ENCODE data around the gene SPACA9.

SPACA9 gene

GRCh38 chr9:132888151-132888550 is 9.5 kb downstream of the SPACA9 start:
- in situ Hi-C loops (cut with MboI; ENCODE audit: low sequenced_read_pairs): no loop called here

GRCh38 chr9:132892400-132892799 is 13.7 kb downstream of the SPACA9 start:
- in situ Hi-C loops (cut with MboI; ENCODE audit: low sequenced_read_pairs): no loop called here

DNA sequence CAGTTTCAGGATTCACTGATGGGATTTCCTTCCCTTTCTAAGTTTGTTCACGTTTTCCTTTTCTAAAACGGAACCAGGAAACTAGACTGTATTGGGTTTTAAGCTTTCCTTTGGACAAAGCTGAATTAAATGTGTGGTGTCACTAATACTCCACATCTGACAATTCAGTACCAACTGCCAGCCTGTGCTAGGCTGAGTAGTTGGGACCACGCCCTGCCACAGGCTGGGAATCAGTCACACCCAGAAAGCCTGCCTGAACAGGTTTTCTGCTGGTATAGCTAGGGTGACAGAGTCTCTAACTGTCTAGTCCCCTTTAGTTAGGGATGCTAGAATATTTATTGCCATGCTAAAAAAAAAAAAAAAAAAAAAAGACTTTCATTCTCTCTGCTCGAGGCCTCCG is 15.6 kb downstream of the SPACA9 start:
- in situ Hi-C loops (cut with MboI; ENCODE audit: low sequenced_read_pairs): no loop called here

DNA sequence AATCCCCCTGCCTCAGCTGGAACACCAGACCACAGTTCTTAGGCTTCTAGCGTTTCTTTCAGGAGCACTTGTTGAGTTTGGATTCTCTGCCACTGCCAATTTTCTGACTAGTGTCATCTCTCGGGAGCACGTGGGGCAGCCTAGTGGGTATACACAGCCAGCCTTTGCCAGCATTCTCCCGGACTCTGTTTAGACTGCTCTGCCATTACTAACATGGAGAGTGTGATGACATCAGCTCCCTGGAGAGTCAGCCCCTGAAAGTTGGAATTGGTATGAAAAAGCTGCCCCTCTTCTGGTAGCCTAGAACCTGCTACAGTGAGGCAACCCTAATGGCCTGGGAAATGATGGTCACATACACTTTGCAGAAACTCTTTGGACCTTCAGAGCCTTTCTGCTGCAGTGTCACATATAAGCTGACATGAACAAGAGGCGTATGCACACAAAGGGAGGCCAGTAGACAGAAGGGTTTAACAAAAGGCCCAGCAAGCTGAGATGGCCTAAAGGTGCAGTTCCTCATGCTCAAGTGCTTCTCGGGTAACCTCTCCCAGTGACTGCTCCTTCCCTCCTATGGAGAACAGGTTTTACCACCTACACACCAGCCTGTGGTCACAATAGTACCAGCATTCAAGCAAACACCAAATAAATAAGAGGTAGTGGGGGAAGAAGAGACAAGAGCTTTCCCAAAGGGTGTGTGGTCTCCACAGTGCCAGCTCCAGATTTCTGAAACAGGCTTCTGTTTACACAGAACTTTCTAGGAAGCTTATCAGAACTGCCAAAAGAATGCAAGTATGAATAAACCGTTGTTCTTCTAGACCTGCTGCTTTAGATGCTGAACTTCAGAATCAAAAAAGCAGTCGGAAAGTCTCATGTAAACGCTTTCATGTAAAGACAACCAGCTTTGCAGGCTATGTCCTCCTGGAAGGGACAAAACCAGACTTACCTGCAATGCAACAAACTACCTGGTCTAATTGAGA is 16.5 kb downstream of the SPACA9 start:
- in situ Hi-C loops (cut with MboI; ENCODE audit: low sequenced_read_pairs): no loop called here

- in situ Hi-C loops (cut with MboI; ENCODE audit: low sequenced_read_pairs): no loop called here
Observed at GRCh38 chr9:132896264-132896663, 17.6 kb downstream of the SPACA9 start.

GRCh38 chr9:132896906-132897305 is 18.2 kb downstream of the SPACA9 start:
- in situ Hi-C loops (cut with MboI; ENCODE audit: low sequenced_read_pairs): no loop called here

DNA sequence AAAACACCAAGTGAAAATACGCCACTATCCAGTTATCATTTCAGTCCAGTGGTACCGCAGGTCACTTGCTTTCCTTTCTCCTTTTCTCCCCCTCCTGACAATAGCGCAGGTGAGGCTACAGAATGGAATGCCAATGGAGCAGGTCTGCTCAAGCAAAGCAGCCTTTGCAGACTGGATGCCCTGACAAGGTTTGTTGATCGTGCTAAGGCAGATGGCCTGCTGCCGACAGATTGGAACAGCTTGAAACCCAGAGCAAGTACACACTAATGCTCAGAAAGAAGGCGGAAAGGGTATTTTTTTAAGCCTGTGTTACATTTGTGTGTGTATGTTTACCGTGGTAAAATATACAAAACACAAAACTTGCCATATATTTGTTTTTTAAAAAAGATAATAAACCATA is 19.4 kb downstream of the SPACA9 start:
- in situ Hi-C loops (cut with MboI; ENCODE audit: low sequenced_read_pairs): no loop called here

- in situ Hi-C loops (cut with MboI; ENCODE audit: low sequenced_read_pairs): no loop called here
Observed at GRCh38 chr9:132901858-132902831, 23.4 kb downstream of the SPACA9 start.

DNA sequence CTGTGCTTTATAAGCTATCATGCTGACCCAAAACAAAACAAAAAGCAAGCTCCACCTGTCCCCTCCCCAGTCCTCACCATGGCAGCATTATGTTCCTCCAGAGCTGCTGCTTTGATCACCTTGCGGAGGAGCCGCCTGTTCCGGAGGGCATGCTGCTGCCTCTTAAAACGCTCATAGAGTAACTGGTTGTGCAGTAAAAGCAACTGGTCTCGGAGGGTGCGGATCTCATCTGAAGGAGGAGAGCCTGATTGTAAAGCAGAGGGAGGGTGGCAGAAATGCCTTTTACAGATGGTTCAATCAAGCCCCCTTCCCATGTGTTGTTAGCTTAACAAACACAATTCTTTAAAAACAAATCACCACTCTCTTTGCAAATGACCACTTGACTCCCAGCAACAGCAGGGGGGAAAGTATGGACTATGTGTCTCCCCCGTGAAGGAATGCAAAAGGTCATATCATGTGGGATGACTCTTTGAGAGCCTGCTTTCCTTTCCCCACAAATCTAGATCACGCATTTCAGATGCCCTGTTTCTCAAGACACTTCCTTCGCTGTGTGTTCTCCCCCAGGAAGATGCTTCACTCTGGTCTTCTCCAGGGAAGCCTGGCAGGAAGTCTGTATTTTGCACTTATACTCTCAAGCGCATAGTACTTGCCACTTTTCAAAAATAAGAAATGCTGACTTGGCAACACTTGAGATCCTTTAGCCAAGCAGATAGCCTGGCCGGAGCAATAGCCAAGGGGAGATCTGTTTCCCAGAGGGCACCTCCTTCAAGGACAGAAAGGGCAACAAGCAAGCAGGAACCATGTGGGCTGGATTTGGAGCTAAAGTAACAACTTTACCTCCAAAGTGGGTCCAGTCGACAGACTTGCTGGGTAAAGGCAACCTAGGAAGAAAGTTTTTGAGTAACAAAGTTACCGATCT is 25.1 kb downstream of the SPACA9 start:
- in situ Hi-C loops (cut with MboI; ENCODE audit: low sequenced_read_pairs): no loop called here

- in situ Hi-C loops (cut with MboI; ENCODE audit: low sequenced_read_pairs): no loop called here
Observed at GRCh38 chr9:132905726-132906125, 27.0 kb downstream of the SPACA9 start.

- in situ Hi-C loops (cut with MboI; ENCODE audit: low sequenced_read_pairs): no loop called here
Observed at GRCh38 chr9:132908635-132909034, 29.9 kb downstream of the SPACA9 start.

DNA sequence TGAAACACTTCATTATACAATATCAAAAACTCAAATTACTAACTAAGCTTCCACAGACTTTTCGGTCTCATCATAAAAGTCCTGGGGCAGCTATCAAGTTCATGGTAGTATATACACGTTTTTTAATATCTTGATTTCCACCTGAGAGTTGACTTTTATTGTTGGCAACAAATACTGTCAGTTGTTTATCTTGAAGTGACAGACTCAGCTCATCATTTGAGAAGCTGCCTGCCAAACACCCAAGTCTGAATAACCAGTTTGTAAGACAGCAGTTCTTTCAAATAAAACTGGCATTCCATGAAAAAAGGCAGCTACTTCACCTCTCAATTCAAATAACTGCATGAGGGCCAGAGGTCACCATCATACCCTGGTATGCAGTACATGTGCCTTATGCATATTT is 30.6 kb downstream of the SPACA9 start:
- in situ Hi-C loops (cut with MboI; ENCODE audit: low sequenced_read_pairs): no loop called here

DNA sequence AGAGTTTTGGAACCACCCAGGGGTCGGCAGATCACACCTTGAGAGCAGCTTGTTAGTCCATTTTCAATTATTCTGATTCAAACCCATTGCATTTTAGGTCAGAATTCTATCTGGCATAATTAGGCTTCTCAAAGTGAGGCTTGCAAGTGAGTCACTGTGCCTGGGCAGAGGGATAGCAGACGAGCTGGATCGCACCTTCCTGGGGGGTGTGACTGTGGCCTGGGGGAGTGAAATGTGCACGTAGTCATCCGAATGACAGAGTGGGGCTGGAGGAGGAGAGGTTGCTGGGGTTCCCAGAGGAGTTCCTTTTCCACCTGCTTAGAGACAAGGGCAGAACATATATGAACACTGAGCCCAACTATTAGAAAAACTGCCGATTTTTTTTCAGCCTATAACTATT is 31.7 kb downstream of the SPACA9 start:
- in situ Hi-C loops (cut with MboI; ENCODE audit: low sequenced_read_pairs): no loop called here

DNA sequence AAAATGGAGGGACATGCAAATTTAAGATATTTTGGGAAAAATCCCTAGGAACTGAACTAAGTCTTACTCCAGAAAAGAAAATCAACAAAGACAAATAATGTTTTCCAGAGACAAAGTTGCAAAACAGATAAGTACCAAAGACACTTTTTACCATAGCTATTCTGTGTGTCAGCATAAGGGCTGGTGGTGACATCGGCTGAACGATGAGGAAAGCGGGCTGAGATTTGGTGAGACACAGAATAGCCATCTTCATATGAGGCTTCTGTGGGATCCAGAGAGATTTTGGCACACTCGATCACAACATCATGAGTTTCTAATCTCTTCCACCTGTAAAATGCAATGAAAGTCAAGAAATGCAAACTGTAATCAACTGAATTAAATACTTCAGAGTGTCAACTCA is 33.4 kb downstream of the SPACA9 start:
- in situ Hi-C loops (cut with MboI; ENCODE audit: low sequenced_read_pairs): no loop called here

DNA sequence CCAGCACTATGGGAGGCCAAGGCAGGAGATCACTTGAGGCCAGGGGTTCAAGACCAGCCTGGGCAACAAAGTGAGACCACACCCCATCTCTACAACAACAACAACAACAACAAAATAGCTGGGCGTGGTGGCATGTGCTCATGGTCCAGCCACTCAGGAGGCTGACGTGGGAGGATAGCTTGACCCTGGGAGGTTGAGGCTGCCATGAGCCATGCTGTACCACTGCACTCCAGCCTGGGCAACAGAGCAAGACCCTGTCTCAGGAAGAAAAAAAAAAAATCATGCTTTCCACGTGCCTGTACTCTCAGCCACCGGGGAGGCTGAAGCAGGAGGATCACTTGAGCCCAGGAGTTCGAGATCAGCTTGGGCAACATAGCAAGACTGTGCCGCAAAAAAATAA is 36.2 kb downstream of the SPACA9 start:
- in situ Hi-C loops (cut with MboI; ENCODE audit: low sequenced_read_pairs): no loop called here

DNA sequence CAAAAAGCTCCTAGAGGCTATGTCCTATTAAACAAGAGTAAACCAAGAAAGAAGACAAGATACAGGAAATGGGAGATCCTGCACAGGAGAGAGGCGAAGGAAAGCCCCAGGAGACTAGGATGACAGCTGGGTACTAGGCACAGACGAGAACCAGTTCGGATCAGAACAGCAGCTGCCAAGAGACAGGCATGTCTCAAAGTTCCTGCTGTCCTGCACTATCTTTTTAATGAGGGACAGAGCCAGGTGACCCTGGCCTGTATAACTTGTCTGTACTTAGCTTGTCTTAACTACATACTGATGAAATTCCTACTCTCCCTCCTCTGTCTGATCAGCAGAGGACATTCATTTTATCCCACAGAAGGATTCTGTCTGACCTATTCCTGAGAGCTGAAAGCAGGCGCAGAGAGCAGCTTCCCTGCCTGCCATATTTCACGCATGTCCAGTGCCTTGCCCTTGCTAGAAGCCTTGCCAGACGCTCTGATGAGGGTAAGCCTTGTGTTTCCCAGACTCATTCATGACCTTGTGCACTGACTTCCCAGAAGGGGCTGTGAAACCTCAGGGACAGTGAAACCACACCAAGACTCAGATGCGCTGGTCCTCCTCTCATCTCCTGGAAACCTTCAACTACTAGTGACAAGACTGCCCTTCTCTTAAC is 41.0 kb downstream of the SPACA9 start:
- in situ Hi-C loops (cut with MboI; ENCODE audit: low sequenced_read_pairs): no loop called here

DNA sequence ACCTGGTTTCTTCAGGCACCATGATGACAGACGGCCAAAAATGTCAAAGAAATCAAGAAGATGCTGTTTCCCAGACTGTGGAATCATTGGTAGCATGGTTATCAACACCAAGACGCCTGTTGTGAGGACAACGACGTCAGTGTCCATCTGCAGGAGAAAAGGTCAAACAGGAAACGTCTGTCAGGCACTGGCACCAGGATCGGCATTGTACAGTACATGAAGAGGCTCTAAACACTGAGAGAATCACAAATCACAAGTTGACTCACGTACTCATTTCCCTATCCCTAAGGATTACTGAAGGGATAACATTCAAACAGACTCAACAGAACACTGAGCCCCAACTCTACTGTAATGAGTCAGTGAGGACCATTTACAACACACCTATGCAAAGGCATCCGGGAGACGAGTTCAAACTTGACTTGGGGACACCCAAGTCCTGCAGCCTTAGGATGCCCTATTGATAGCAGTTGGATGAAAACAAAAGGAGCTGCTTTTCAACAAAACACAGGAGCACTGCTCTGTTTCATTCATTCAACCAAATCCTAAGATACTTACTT is 44.7 kb downstream of the SPACA9 start:
- in situ Hi-C loops (cut with MboI; ENCODE audit: low sequenced_read_pairs): no loop called here

DNA sequence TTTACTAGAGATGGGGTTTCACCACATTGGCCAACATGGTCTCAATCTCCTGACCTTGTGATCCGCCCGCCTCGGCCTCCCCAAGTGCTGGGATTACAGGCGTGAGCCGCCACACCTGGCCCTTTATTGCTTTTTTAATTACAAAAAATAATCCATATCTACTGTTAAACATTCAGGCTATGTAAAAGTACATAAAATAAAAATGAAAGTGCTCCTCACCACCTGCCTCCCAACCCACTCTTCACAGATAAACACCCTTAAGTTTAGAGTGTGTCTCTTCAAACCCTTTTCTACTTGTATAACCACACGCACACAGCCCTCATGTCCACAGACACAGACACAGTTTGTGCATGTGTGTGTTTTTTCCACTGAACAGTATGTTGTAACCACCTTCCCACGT is 49.0 kb downstream of the SPACA9 start:
- in situ Hi-C loops (cut with MboI; ENCODE audit: low sequenced_read_pairs): no loop called here

DNA sequence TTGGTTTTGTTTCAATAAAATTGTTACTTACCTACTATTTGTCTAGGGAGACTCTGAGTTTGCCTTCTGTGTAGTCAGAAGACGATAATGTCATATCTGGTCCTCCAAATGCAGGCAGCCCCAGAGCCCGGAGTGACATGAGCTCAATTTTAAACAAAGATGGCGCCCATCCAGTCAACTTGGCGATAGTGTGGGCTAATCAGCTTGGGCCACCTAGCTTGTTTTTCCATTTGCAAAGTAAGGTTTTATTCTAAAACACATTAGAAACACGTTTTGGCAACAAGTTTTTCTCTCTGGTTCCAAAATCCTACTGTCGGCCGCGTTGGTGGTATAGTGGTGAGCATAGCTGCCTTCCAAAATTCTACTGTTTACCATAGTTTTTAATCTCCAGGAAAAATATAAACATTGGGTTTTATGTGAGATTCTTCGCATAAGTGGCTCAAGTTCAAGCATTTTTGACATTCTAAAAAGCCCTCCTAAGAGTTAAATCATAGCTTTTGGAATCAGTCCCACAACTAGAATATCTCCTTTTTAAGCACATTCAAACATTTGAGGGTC is 52.6 kb downstream of the SPACA9 start:
- in situ Hi-C loops (cut with MboI; ENCODE audit: low sequenced_read_pairs): no loop called here
